OCI-LY1 (cell line): Measurements from ENCODE around the gene CSNK2A1.

ENCODE experiments used
- H2AFZ ChIP-seq: fragments of 200-600 bp; sonication (generic), shearing (Covaris generic); 2 replicates; pipeline ENCODE4 v1.6.0; 2014; ENCODE audit warnings: antibody characterized with exemption, mild to moderate bottlenecking, low read length
- H3F3A ChIP-seq: fragments of 200-600 bp; sonication (generic), shearing (Covaris generic); 2 replicates; pipeline ENCODE4 v1.6.0; 2014; ENCODE audit warnings: mild to moderate bottlenecking, antibody characterized with exemption, low read length, moderate library complexity; ENCODE audit not compliant: insufficient read depth
- H3K27ac ChIP-seq: fragments of 200-600 bp; sonication (generic); 2 replicates; pipeline ENCODE4 v1.5.1; 2014; ENCODE audit warnings: low read length, mixed run types, mild to moderate bottlenecking, low read depth; ENCODE audit not compliant: poor library complexity, severe bottlenecking
- H3K27me3 ChIP-seq: fragments of 200-600 bp; sonication (generic); 2 replicates; pipeline ENCODE4 v1.6.0; 2014; ENCODE audit warnings: antibody characterized with exemption, mild to moderate bottlenecking, low read length, moderate library complexity; ENCODE audit not compliant: insufficient read depth
- H3K36me3 ChIP-seq: fragments of 200-600 bp; sonication (generic); 2 replicates; pipeline ENCODE4 v1.6.1; 2014; ENCODE audit warnings: mild to moderate bottlenecking, antibody characterized with exemption, low read length, moderate library complexity, mixed read lengths; ENCODE audit not compliant: insufficient read depth
- H3K4me1 ChIP-seq: fragments of 200-600 bp; sonication (generic); 2 replicates; pipeline ENCODE4 v1.5.1; 2014; ENCODE audit warnings: mild to moderate bottlenecking, low read length, moderate library complexity; ENCODE audit not compliant: insufficient read depth, severe bottlenecking
- H3K4me2 ChIP-seq: fragments of 200-600 bp; sonication (generic), shearing (Covaris generic); 2 replicates; pipeline ENCODE4 v1.6.1; 2014; ENCODE audit warnings: low read length
- H3K4me3 ChIP-seq: fragments of 200-600 bp; sonication (generic); 2 replicates; pipeline ENCODE4 v1.5.1; 2014; ENCODE audit warnings: low read length, low read depth, mild to moderate bottlenecking, mixed read lengths; ENCODE audit not compliant: poor library complexity, severe bottlenecking
- H3K79me2 ChIP-seq: fragments of 200-600 bp; shearing (Covaris generic); 2 replicates; pipeline ENCODE4 v1.6.1; 2016; ENCODE audit warnings: mixed run types, low read length, mixed read lengths; ENCODE audit not compliant: insufficient read depth
- H3K9ac ChIP-seq: fragments of 200-600 bp; sonication (generic), shearing (Covaris generic); 2 replicates; pipeline ENCODE4 v1.6.1; 2014; ENCODE audit warnings: mild to moderate bottlenecking, low read length, mixed read lengths
- H3K9me2 ChIP-seq: fragments of 200-600 bp; sonication (generic), shearing (Covaris generic); 2 replicates; pipeline ENCODE4 v1.6.1; 2014; ENCODE audit warnings: low read depth, mild to moderate bottlenecking, low read length, mixed read lengths
- H3K9me3 ChIP-seq: fragments of 200-600 bp; shearing (Covaris generic); 2 replicates; pipeline ENCODE4 v1.6.1; 2014; ENCODE audit warnings: low read length, mixed read lengths
- H4K20me1 ChIP-seq: fragments of 200-600 bp; sonication (generic), shearing (Covaris generic); 2 replicates; pipeline ENCODE4 v1.6.0; 2016; ENCODE audit warnings: mild to moderate bottlenecking, low read length; ENCODE audit not compliant: insufficient read depth
- EZH2 ChIP-seq: fragments of 200-600 bp; sonication (generic), shearing (Covaris generic); IDR thresholded peaks from 2 replicates; pipeline ENCODE4 v1.8.0; 2017; ENCODE audit warnings: borderline replicate concordance, mixed run types, mild to moderate bottlenecking, antibody characterized with exemption, low read length, moderate library complexity, mixed read lengths
- TF ChIP-seq, protein P1 (sequence below): fragments of 200-600 bp; sonication (generic), shearing (Covaris generic); IDR thresholded peaks from 2 replicates; pipeline ENCODE4 v1.5.1; 2017; ENCODE audit warnings: mild to moderate bottlenecking, antibody characterized with exemption, low read length, moderate library complexity, mixed read lengths

The CSNK2A1 gene

GRCh38 chr20:507761-508332 lies 35.7 kb downstream of the CSNK2A1 start:
- Histone ChIP-seq H3K4me3 (no peak overlapping the region), H3K9ac (no peak overlapping the region), H2AFZ (no peak overlapping the region), H3F3A (no peaks in the 10 kb centered on the region), H3K27me3 (no peaks in the 10 kb centered on the region), H3K79me2 (peaks cover 24% of the 10 kb centered on the region), H3K36me3 (peaks cover 58% of the 10 kb centered on the region), H3K9me2 (no peaks in the 10 kb centered on the region), H3K4me2 (no peak overlapping the region), H3K27ac (no peak overlapping the region), H3K4me1 (peaks cover 25% of the 10 kb centered on the region), H4K20me1 (peaks cover 2% of the 10 kb centered on the region; the same call in 1 of the 2 replicates), H3K9me3 (no peaks in the 10 kb centered on the region)
- TF ChIP-seq, protein P1, sequence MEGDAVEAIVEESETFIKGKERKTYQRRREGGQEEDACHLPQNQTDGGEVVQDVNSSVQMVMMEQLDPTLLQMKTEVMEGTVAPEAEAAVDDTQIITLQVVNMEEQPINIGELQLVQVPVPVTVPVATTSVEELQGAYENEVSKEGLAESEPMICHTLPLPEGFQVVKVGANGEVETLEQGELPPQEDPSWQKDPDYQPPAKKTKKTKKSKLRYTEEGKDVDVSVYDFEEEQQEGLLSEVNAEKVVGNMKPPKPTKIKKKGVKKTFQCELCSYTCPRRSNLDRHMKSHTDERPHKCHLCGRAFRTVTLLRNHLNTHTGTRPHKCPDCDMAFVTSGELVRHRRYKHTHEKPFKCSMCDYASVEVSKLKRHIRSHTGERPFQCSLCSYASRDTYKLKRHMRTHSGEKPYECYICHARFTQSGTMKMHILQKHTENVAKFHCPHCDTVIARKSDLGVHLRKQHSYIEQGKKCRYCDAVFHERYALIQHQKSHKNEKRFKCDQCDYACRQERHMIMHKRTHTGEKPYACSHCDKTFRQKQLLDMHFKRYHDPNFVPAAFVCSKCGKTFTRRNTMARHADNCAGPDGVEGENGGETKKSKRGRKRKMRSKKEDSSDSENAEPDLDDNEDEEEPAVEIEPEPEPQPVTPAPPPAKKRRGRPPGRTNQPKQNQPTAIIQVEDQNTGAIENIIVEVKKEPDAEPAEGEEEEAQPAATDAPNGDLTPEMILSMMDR: no peak
- no peak for TF ChIP-seq EZH2

DNA sequence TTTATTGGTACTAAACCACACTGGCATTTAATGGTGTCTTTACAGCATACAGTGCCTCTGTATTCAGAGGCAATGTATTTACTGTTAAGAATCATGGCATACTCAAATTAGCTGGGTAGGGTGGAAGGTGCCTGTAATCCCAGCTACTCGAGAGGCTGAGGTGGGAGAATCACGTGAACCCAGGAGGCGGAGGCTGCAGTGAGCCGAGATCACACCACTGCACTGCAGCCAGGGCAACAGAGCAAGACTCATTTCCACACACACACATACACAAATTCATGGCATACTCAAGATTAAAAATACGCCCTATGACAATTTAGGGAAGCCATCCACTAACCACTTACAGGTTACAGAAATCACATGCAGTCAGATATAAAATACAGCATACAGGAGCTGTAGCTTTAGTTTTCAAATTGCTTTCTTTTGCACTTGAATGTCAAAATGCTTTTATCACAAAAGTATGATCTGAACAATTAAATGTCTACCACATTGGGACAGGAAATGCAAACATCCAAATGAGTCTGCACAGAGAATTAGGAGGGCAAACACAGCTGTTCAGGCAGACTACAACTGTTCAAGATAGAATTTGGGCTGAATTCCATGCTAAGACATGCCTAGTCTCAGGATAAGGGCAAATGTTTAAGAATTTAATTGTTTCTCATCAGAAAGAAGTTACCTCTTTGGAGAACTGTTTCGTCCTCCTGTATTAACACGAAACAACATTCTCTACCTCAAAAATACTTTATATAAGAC lies 36.4 kb downstream of the CSNK2A1 start:
- TF ChIP-seq EZH2: no peak
- TF ChIP-seq, protein P1: no peak
- H3K4me3 ChIP-seq: no peak overlapping the region
- no peak overlapping the region for H3K9ac ChIP-seq
- no peak overlapping the region for H2AFZ ChIP-seq
- H3K27me3 ChIP-seq: no peaks in the 10 kb centered on the region
- H3K9me3 ChIP-seq: no peaks in the 10 kb centered on the region
- no peaks in the 10 kb centered on the region for H3F3A ChIP-seq
- peaks cover 65% of the 10 kb centered on the region for H3K36me3 ChIP-seq
- no peaks in the 10 kb centered on the region for H3K9me2 ChIP-seq
- no peak overlapping the region for H3K27ac ChIP-seq
- peaks cover 22% of the 10 kb centered on the region for H3K4me1 ChIP-seq
- H4K20me1 ChIP-seq: peaks cover 2% of the 10 kb centered on the region; the same call in 1 of the 2 replicates
- peaks cover 17% of the 10 kb centered on the region for H3K79me2 ChIP-seq
- no peak overlapping the region for H3K4me2 ChIP-seq

- no peaks in the 10 kb centered on the region for H3K9me3 ChIP-seq
- no peak overlapping the region for H3K27ac ChIP-seq
- H3K36me3 ChIP-seq: peaks cover 89% of the 10 kb centered on the region
- H3F3A ChIP-seq: no peaks in the 10 kb centered on the region
- no peak for TF ChIP-seq EZH2
- TF ChIP-seq, protein P1: no peak
- no peaks in the 10 kb centered on the region for H3K4me1 ChIP-seq
- no peak overlapping the region for H3K9ac ChIP-seq
- peaks cover 1% of the 10 kb centered on the region; the same call in 1 of the 2 replicates for H3K79me2 ChIP-seq
- no peak overlapping the region for H3K4me3 ChIP-seq
- no peak overlapping the region for H3K4me2 ChIP-seq
- H4K20me1 ChIP-seq: no peaks in the 10 kb centered on the region; the same call in 1 of the 2 replicates
- H2AFZ ChIP-seq: no peak overlapping the region
- no peaks in the 10 kb centered on the region for H3K9me2 ChIP-seq
- H3K27me3 ChIP-seq: no peaks in the 10 kb centered on the region
Measured at GRCh38 chr20:504632-505075, 38.9 kb downstream of the CSNK2A1 start.
